B cell (primary cell): Measurements from ENCODE around the gene ERBB4.

Experiments
- EZH2 ChIP-seq: IDR thresholded peaks from 2 replicates; pipeline ENCODE4 v1.6.1; 2012; ENCODE audit warnings: borderline replicate concordance, low read depth, mild to moderate bottlenecking, moderate library complexity, low read length; ENCODE audit not compliant: insufficient read depth, poor library complexity, severe bottlenecking
- TF ChIP-seq, protein P1 (sequence below): fragments of 200-600 bp; IDR thresholded peaks from one replicate; pipeline ENCODE4 v1.8.0; 2022; ENCODE audit warnings: antibody characterized with exemption, mild to moderate bottlenecking

DNA sequence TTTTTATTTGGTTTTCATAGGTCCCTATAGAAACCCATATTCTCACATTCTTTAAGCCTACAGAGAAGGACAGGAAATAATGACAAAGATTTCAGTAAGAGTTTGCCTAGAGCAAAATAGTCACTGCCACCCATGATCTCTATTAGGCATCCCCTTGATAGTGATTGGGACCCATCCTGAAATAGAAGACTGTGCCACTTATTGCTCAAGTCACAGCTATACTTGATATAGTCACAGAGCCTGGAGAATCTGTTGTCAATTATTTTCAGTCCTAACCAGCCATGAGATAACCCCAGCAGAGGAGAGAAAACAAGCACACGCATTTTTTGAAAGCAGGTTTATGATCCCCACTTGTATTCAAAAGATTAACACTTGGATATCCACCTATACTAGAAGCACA lies 8.2 kb downstream of the ERBB4 start:
- TF ChIP-seq, protein P1, sequence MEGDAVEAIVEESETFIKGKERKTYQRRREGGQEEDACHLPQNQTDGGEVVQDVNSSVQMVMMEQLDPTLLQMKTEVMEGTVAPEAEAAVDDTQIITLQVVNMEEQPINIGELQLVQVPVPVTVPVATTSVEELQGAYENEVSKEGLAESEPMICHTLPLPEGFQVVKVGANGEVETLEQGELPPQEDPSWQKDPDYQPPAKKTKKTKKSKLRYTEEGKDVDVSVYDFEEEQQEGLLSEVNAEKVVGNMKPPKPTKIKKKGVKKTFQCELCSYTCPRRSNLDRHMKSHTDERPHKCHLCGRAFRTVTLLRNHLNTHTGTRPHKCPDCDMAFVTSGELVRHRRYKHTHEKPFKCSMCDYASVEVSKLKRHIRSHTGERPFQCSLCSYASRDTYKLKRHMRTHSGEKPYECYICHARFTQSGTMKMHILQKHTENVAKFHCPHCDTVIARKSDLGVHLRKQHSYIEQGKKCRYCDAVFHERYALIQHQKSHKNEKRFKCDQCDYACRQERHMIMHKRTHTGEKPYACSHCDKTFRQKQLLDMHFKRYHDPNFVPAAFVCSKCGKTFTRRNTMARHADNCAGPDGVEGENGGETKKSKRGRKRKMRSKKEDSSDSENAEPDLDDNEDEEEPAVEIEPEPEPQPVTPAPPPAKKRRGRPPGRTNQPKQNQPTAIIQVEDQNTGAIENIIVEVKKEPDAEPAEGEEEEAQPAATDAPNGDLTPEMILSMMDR, result no peak
- TF ChIP-seq EZH2, result no peak
